Liver (tissue), 9 donors: ENCODE data around the gene ZNF141. TPM values are rescaled to one million over a fixed set of nuclear protein-coding genes. Genes with fewer than 3 reads are reported as not detected.
"Not testable (repeated sequence)": the region's sequence is repeated elsewhere in the genome, so short reads cannot be mapped to it uniquely, and the experiment has no call there.

Experiments used
- DNase-seq: peaks from one replicate; pipeline ENCODE4 v3.0.0-alpha.2; 2017; ENCODE audit warnings: low spot score
- H3K27ac ChIP-seq, 2 donors: one replicate each; pipeline ENCODE4 v1.7.0; 2013; ENCODE audit warnings: inconsistent platforms in 2 of 2, low read length in 2 of 2, control low read depth in 1 of 2, low read depth in 1 of 2, mild to moderate bottlenecking in 1 of 2
- H3K27me3 ChIP-seq, 4 donors: one replicate each; pipeline versions ENCODE4 v1.6.1 to v1.7.0; 2013; ENCODE audit warnings: low read length in 3 of 4, inconsistent platforms in 1 of 4, mild to moderate bottlenecking in 1 of 4, moderate library complexity in 1 of 4; ENCODE audit not compliant: control insufficient read depth in 4 of 4, insufficient read depth in 4 of 4
- H3K36me3 ChIP-seq, 4 donors: one replicate each; pipeline versions ENCODE4 v1.6.1 to v1.7.0; 2013; ENCODE audit warnings: low read length in 3 of 4, mild to moderate bottlenecking in 3 of 4, low read depth in 1 of 4, moderate library complexity in 1 of 4; ENCODE audit not compliant: control insufficient read depth in 4 of 4, insufficient read depth in 3 of 4
- H3K4me1 ChIP-seq, 4 donors: one replicate each; pipeline versions ENCODE4 v1.6.1 to v1.7.0; 2013; ENCODE audit warnings: low read length in 3 of 4, mild to moderate bottlenecking in 3 of 4, moderate library complexity in 1 of 4; ENCODE audit not compliant: control insufficient read depth in 4 of 4, insufficient read depth in 4 of 4
- H3K4me3 ChIP-seq, 3 donors: one replicate each; pipeline versions ENCODE4 v1.6.1 to v1.7.0; 2013; ENCODE audit warnings: low read length in 3 of 3, control low read depth in 1 of 3, low read depth in 1 of 3, mild to moderate bottlenecking in 1 of 3
- H3K9ac ChIP-seq, 2 donors: one replicate each; pipeline ENCODE4 v1.7.0; 2013; ENCODE audit warnings: low read length in 2 of 2, mild to moderate bottlenecking in 2 of 2, moderate library complexity in 2 of 2, control low read depth in 1 of 2, low read depth in 1 of 2
- H3K9me3 ChIP-seq, 4 donors: one replicate each; pipeline versions ENCODE4 v1.6.1 to v1.7.0; 2013; ENCODE audit warnings: low read length in 3 of 4; ENCODE audit not compliant: control insufficient read depth in 4 of 4
- EGR1 ChIP-seq, 2 donors: IDR thresholded peaks; 2 replicates each; pipeline ENCODE4 v1.6.1; 2016 to 2018; ENCODE audit warnings: antibody characterized with exemption in 2 of 2, low read depth in 2 of 2
- FOXA1 ChIP-seq: IDR thresholded peaks from 2 replicates; pipeline ENCODE4 v1.6.1; 2016; ENCODE audit warnings: antibody characterized with exemption
- FOXA2 ChIP-seq: IDR thresholded peaks from 2 replicates; pipeline ENCODE4 v1.6.1; 2016; ENCODE audit warnings: antibody characterized with exemption
- GABPA ChIP-seq, 2 donors: IDR thresholded peaks in 1 of 2; conservative IDR thresholded peaks in 1 of 2; 2 replicates each; pipeline ENCODE4 v1.6.1; 2016; ENCODE audit warnings: antibody characterized with exemption in 2 of 2, mild to moderate bottlenecking in 1 of 2, moderate library complexity in 1 of 2
- HNF4A ChIP-seq, 2 donors: conservative IDR thresholded peaks; 2 replicates each; pipeline ENCODE4 v1.6.1; 2016; ENCODE audit warnings: antibody characterized with exemption in 2 of 2, mild to moderate bottlenecking in 2 of 2
- HNF4G ChIP-seq: IDR thresholded peaks from 2 replicates; pipeline ENCODE4 v1.6.1; 2016; ENCODE audit warnings: antibody characterized with exemption
- JUND ChIP-seq, 2 donors: IDR thresholded peaks; 2 replicates each; pipeline ENCODE4 v1.6.1; 2016; ENCODE audit warnings: antibody characterized with exemption in 2 of 2
- MAX ChIP-seq: IDR thresholded peaks from 2 replicates; pipeline ENCODE4 v1.6.1; 2016; ENCODE audit warnings: antibody characterized with exemption
- NR2F2 ChIP-seq: IDR thresholded peaks from 2 replicates; pipeline ENCODE4 v1.6.1; 2016; ENCODE audit warnings: antibody characterized with exemption
- RAD21 ChIP-seq, 2 donors: IDR thresholded peaks; 2 replicates each; pipeline ENCODE4 v1.6.1; 2016; ENCODE audit warnings: antibody characterized with exemption in 2 of 2, mild to moderate bottlenecking in 2 of 2
- RXRA ChIP-seq, 2 donors: IDR thresholded peaks; 2 replicates each; pipeline ENCODE4 v1.6.1; 2017 to 2018; ENCODE audit warnings: antibody characterized with exemption in 2 of 2, mild to moderate bottlenecking in 1 of 2
- SP1 ChIP-seq: IDR thresholded peaks from 2 replicates; pipeline ENCODE4 v1.6.1; 2018; ENCODE audit warnings: antibody characterized with exemption, mild to moderate bottlenecking
- TAF1 ChIP-seq: conservative IDR thresholded peaks from 2 replicates; pipeline ENCODE4 v1.6.1; 2016; ENCODE audit warnings: antibody characterized with exemption, mild to moderate bottlenecking
- YY1 ChIP-seq: IDR thresholded peaks from 2 replicates; pipeline ENCODE4 v1.6.1; 2016; ENCODE audit warnings: antibody characterized with exemption, mild to moderate bottlenecking
- ZBTB33 ChIP-seq: IDR thresholded peaks from 2 replicates; pipeline ENCODE4 v1.6.1; 2016; ENCODE audit warnings: antibody characterized with exemption
- WGBS: extraction: QIAGEN DNeasy Blood & Tissue Kit; methylation state at CpG from one replicate; pipeline ENCODE4 v1.1.7; 2013; 5-methylcytosine and 5-hydroxymethylcytosine counted together
- polyA plus RNA-seq, 2 donors: library from polyadenylated mRNA; stranded (reverse) in 1 of 2; unstranded in 1 of 2; fragments of 200-250 nt in 1 of 2; fragments of >200 nt in 1 of 2; fragmentation: Nextera tagmentation in 1 of 2; extraction: Ambion mirVana in 1 of 2; gene quantifications; one replicate each; pipeline versions ENCODE4 v1.2.1 to v1.2.3, GENCODE V29; 2013 to 2015
- total RNA-seq, 2 donors: library from RNA; depleted of rRNA; stranded (reverse); fragments of >200 nt; gene quantifications; one replicate each; pipeline ENCODE4 v1.2.3, GENCODE V29; 2014
- TF ChIP-seq, protein P1 (sequence below): fragments of 150-350 bp; IDR thresholded peaks from 2 replicates; pipeline ENCODE4 v1.5.1; 2017; ENCODE audit warnings: improper control_type of control experiment, low read depth, low read length; ENCODE audit not compliant: missing input control
- TF ChIP-seq, protein P2 (sequence below): IDR thresholded peaks from 2 replicates; pipeline ENCODE4 v1.6.1; 2016; ENCODE audit warnings: antibody characterized with exemption
- TF ChIP-seq, protein P3 (sequence below): IDR thresholded peaks from 2 replicates; pipeline ENCODE4 v1.6.1; 2016; ENCODE audit warnings: antibody characterized with exemption, mild to moderate bottlenecking
- donor health status: healthy.
- donor health status: healthy.
- donor health status: healthy.
- donor health status: healthy.
- donor health status: healthy.

Gene ZNF141
- total and polyA plus RNA-seq, 4 donors, result 2.1 to 15.4 (median 7.7) TPM

DNA sequence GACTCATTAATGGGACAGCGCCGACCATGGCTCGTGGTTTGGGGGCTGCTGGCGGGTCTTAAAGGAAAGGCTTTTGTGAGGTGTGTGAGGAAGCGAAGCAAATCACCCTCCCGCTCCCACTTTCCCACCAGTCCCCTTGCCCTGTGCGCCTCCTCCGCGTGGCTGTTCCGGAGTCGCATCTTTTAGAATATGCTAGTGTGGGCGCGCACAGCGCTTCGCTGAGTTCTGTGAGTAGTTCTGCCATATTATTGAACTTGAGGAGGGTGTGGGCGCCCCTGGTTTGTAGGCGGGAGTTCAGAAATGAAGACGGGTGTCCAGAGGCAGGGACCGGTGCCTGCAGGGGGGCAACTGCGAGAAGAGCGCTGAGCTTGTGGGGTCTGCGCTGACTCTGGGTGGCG is 49.1 kb downstream of the ZNF141 start:
- no peak for DNase-seq
- no peak for TF ChIP-seq TAF1
- H3K9ac ChIP-seq, result no peak overlapping the region
- no peaks in the 10 kb centered on the region for H3K36me3 ChIP-seq
- peak overlapping the region in 2 of 3 donors; percentile 58 to 66 for H3K4me3 ChIP-seq
- WGBS, result 20% methylated on average over 23 of the region's 23 CpGs
- no peaks in the 10 kb centered on the region for H3K4me1 ChIP-seq
- peaks cover 0 to 3% (median 0%) of the 10 kb centered on the region in 4 donors for H3K27me3 ChIP-seq
- H3K27ac ChIP-seq, result no peak overlapping the region
- H3K9me3 ChIP-seq, result peaks cover 52 to 86% (median 65%) of the 10 kb centered on the region in 4 donors

GRCh38 chr4:404006-404405 is 66.4 kb downstream of the ZNF141 start:
- H3K27me3 ChIP-seq, result no peaks in the 10 kb centered on the region
- no peaks in the 10 kb centered on the region for H3K4me1 ChIP-seq
- DNase-seq, result no peak
- 94% methylated on average over 20 of the region's 20 CpGs for WGBS
- no peaks in the 10 kb centered on the region for H3K36me3 ChIP-seq
- H3K27ac ChIP-seq, result no peak overlapping the region
- H3K4me3 ChIP-seq, result peak overlapping the region in 1 of 3 donors; percentile 26
- peaks cover 22 to 39% (median 36%) of the 10 kb centered on the region in 4 donors for H3K9me3 ChIP-seq
- TF ChIP-seq FOXA1 (no peak), EGR1 (IDR thresholded peaks at IDR 0.05; ENCODE audit: low read depth in 2 of 2) (no peak), HNF4A (conservative IDR thresholded peaks at IDR 0.05) (no peak), ZBTB33 (no peak), RXRA (IDR thresholded peaks at IDR 0.05) (no peak), GABPA (IDR thresholded peaks at IDR 0.05 in 1 of 2, conservative IDR thresholded peaks at IDR 0.05 in 1 of 2) (no peak), YY1 (no peak), JUND (IDR thresholded peaks at IDR 0.05) (no peak), TAF1 (no peak), HNF4G (no peak), RAD21 (IDR thresholded peaks at IDR 0.05) (no peak), SP1 (no peak), NR2F2 (no peak), MAX (no peak), FOXA2 (no peak)
- TF ChIP-seq, protein P1, sequence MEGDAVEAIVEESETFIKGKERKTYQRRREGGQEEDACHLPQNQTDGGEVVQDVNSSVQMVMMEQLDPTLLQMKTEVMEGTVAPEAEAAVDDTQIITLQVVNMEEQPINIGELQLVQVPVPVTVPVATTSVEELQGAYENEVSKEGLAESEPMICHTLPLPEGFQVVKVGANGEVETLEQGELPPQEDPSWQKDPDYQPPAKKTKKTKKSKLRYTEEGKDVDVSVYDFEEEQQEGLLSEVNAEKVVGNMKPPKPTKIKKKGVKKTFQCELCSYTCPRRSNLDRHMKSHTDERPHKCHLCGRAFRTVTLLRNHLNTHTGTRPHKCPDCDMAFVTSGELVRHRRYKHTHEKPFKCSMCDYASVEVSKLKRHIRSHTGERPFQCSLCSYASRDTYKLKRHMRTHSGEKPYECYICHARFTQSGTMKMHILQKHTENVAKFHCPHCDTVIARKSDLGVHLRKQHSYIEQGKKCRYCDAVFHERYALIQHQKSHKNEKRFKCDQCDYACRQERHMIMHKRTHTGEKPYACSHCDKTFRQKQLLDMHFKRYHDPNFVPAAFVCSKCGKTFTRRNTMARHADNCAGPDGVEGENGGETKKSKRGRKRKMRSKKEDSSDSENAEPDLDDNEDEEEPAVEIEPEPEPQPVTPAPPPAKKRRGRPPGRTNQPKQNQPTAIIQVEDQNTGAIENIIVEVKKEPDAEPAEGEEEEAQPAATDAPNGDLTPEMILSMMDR, result no peak
- TF ChIP-seq, protein P2, sequence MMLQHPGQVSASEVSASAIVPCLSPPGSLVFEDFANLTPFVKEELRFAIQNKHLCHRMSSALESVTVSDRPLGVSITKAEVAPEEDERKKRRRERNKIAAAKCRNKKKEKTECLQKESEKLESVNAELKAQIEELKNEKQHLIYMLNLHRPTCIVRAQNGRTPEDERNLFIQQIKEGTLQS, result no peak
- TF ChIP-seq, protein P3, sequence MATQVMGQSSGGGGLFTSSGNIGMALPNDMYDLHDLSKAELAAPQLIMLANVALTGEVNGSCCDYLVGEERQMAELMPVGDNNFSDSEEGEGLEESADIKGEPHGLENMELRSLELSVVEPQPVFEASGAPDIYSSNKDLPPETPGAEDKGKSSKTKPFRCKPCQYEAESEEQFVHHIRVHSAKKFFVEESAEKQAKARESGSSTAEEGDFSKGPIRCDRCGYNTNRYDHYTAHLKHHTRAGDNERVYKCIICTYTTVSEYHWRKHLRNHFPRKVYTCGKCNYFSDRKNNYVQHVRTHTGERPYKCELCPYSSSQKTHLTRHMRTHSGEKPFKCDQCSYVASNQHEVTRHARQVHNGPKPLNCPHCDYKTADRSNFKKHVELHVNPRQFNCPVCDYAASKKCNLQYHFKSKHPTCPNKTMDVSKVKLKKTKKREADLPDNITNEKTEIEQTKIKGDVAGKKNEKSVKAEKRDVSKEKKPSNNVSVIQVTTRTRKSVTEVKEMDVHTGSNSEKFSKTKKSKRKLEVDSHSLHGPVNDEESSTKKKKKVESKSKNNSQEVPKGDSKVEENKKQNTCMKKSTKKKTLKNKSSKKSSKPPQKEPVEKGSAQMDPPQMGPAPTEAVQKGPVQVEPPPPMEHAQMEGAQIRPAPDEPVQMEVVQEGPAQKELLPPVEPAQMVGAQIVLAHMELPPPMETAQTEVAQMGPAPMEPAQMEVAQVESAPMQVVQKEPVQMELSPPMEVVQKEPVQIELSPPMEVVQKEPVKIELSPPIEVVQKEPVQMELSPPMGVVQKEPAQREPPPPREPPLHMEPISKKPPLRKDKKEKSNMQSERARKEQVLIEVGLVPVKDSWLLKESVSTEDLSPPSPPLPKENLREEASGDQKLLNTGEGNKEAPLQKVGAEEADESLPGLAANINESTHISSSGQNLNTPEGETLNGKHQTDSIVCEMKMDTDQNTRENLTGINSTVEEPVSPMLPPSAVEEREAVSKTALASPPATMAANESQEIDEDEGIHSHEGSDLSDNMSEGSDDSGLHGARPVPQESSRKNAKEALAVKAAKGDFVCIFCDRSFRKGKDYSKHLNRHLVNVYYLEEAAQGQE, result no peak
- H3K9ac ChIP-seq, result no peak overlapping the region

DNA sequence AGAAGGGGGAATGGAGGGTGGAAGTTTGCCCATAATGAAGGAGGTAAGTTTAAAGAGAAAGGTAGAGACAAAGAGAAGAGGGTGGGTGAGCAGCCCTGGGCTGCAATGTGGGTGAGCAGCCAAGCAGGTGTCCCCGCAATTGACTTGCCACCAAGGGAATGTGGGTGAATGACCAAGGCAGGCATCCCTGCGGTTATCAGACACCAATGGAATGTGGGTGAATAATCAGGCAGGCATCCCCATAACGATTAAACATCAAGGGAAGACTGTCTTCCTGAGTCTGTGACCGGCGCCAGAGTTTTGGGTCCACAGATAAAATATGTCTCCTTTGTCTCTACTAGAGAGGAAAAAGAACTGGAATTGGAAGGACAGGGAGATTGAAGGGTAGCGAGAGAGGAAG is 70.7 kb downstream of the ZNF141 start:
- H3K9ac ChIP-seq, H3K27me3 ChIP-seq, H3K4me3 ChIP-seq, H3K36me3 ChIP-seq, H3K27ac ChIP-seq, DNase-seq, H3K4me1 ChIP-seq: not testable (repeated sequence)
- peaks cover 28 to 63% (median 38%) of the 10 kb centered on the region in 4 donors for H3K9me3 ChIP-seq
- 92% methylated on average over 6 of the region's 6 CpGs for WGBS
